AG10803 (cell line): ENCODE data around the gene MAST2.

ENCODE experiments used
- DNase-seq: peaks from one replicate; pipeline ENCODE4 v3.0.0; 2010; ENCODE audit warnings: low read depth
- H3K4me3 ChIP-seq: 2 replicates; pipeline ENCODE4 v1.5.1; 2011; ENCODE audit warnings: mild to moderate bottlenecking, low read length, control low read depth
- CTCF ChIP-seq: conservative IDR thresholded peaks from 2 replicates; pipeline ENCODE4 v1.5.1; 2011; ENCODE audit warnings: mild to moderate bottlenecking, low read length, control low read depth, inconsistent platforms

MAST2 gene

GRCh38 chr1:45809761-45810160, 6.3 kb downstream of the MAST2 start:
- no peak for TF ChIP-seq CTCF
- H3K4me3 ChIP-seq: no peak overlapping the region
- no peak for DNase-seq

GRCh38 chr1:45814776-45815175, 11.4 kb downstream of the MAST2 start:
- TF ChIP-seq CTCF: no peak

GRCh38 chr1:45815667-45816458, 12.5 kb downstream of the MAST2 start:
- peak; percentile 23 for DNase-seq
- TF ChIP-seq CTCF: no peak
- no peak overlapping the region for H3K4me3 ChIP-seq

More at GRCh38 chr1:45814776-45815175, 11.4 kb downstream of the MAST2 start:
- no peak for DNase-seq
- H3K4me3 ChIP-seq: no peak overlapping the region

GRCh38 chr1:45820173-45820572, 16.8 kb downstream of the MAST2 start:
- TF ChIP-seq CTCF: no peak

GRCh38 chr1:45820788-45821187, 17.4 kb downstream of the MAST2 start:
- no peak overlapping the region for H3K4me3 ChIP-seq
- peak; percentile 24 for DNase-seq
- no peak for TF ChIP-seq CTCF

More at GRCh38 chr1:45820173-45820572, 16.8 kb downstream of the MAST2 start:
- H3K4me3 ChIP-seq: no peak overlapping the region
- DNase-seq: no peak

- H3K4me3 ChIP-seq: no peak overlapping the region
- no peak for TF ChIP-seq CTCF
- DNase-seq: no peak
Observed at GRCh38 chr1:45822644-45823043, 19.2 kb downstream of the MAST2 start.

GRCh38 chr1:45824607-45825006, 21.2 kb downstream of the MAST2 start:
- no peak overlapping the region for H3K4me3 ChIP-seq
- DNase-seq: no peak
- TF ChIP-seq CTCF: no peak
